AG04449 (cell line): ENCODE measurements around the gene QRICH1.

Experiments used
- CTCF ChIA-PET: fragments of 350-600 bp; formaldehyde crosslinking; extraction: SDS; loops from one replicate; lab custom pipeline; 2021; ENCODE audit warnings: antibody characterized with exemption; lab: Yijun Ruan, JAX
- POLR2A ChIA-PET: fragments of 400-600, 350-600 bp; formaldehyde crosslinking; extraction: SDS; loops from one replicate; lab custom pipeline; 2020; ENCODE audit warnings: antibody characterized with exemption, inconsistent platforms; lab: Yijun Ruan, JAX
- DNase-seq: peaks from one replicate; pipeline ENCODE4 v3.0.0-alpha.2; 2010; ENCODE audit warnings: low read depth, low spot score
- H3K4me3 ChIP-seq: 2 replicates; pipeline ENCODE4 v1.5.1; 2011; ENCODE audit warnings: low read depth, mild to moderate bottlenecking, control low read depth, low read length
- CTCF ChIP-seq: IDR thresholded peaks from one replicate; pipeline ENCODE4 v1.5.1; 2011; ENCODE audit warnings: mild to moderate bottlenecking, moderate library complexity, low read length, control low read depth, inconsistent platforms; ENCODE audit not compliant: insufficient read depth; ENCODE audit errors: missing control alignments

Gene QRICH1

GRCh38 chr3:49035281-49035680, 58.6 kb downstream of the QRICH1 start:
- no peak for DNase-seq
- TF ChIP-seq CTCF: no peak
- ChIA-PET POLR2A (no interaction called here), CTCF (interaction anchor here (1.1 to 3.3 kb wide), 2 partner anchors 13 to 59 kb away, joined by 3 to 19 read pairs; partner anchors contain the start of genes NDUFAF3 and QRICH1)
- no peak overlapping the region for H3K4me3 ChIP-seq

DNA sequence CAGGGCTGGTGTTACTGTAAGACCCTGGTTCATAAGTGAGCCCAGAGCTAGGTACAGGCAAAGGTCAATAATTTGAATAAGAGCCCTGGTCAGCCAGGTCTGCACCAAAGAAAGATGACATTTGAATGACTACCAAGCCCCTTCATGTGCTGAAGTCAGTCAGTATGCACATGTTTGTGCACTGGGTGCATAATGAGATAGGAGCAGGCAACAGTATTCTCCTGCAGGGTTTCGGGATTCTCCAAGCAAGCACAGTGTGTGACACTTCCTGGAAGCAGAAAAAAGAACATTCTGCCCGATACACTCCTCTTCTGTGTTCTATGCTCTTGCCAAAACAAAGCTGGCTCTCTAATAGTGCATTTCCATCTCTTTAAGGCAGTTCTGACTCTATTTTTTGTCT, 59.2 kb downstream of the QRICH1 start:
- ChIA-PET CTCF (interaction anchor here (1.1 to 3.3 kb wide), 2 partner anchors 12 to 59 kb away, joined by 3 to 19 read pairs; partner anchors contain the start of genes NDUFAF3 and QRICH1), POLR2A (no interaction called here)
- no peak overlapping the region for H3K4me3 ChIP-seq
- TF ChIP-seq CTCF: no peak
- DNase-seq: no peak

DNA sequence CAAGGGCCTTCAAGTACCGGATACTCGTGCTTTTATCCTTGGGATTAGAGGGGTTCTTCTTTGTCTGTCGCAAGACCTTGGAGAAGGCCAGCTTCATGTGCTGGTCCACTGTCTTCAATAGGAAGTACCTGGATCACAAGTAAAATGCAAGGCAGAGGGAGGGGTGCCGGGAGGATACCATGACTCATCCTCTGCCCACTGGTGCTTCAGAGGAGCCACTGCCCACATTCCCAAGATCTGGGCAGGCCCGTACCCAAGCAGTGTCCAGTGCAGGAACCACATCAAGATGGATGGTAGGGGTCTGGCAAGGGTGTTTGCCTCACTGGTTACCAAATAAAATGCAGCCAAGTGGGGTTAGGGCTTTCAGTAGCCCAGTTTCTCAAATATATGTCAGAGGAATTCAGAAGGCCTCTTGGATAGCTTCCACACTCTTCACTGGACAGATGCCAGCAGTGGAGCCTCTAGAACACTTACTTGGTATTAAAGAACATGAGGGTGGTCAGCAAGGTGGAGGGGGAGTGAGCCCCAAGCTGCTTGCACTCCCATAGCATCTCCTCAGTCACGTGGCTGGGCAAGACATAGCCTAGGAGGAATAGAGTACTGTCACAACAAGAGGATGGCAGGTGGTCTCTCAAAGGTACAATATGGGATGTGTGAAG, 61.1 kb downstream of the QRICH1 start:
- H3K4me3 ChIP-seq: no peak overlapping the region
- ChIA-PET CTCF (interaction anchor here (1.2 to 3.3 kb wide), 5 partner anchors 10 to 46 kb away, joined by 3 to 24 read pairs (median 4); partner anchors contain the start of genes NDUFAF3 and P4HTM), POLR2A (interaction anchor here (2.5 kb wide), 1 partner anchor 11 kb away, joined by 9 read pairs; the partner anchor contains the start of gene NDUFAF3)
- no peak for TF ChIP-seq CTCF
- no peak for DNase-seq

GRCh38 chr3:49030321-49030720, 63.5 kb downstream of the QRICH1 start:
- CTCF ChIA-PET: interaction anchor here (2.4 kb wide), 1 partner anchor 8 kb away, joined by 24 read pairs; the partner anchor contains the start of gene NDUFAF3

DNA sequence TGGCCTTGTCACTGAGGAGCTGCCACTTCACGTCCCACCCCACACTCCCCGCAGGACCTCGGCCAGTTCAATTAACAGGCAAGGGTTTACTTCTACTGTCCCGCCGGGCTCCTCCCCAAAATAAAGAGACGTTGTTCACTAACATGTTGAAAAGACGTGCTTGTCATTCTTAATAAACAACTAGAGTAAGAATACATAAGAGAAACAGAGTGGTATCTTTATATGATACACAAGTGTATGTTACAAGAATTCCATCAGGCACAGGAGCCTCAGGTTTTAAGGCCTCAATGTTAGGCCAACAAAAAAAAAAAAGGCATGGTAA, 64.3 kb downstream of the QRICH1 start:
- TF ChIP-seq CTCF: no peak
- ChIA-PET CTCF (interaction anchor here (0.6 to 1.3 kb wide), 4 partner anchors 14 to 141 kb away, joined by 3 read pairs; partner anchors contain the start of gene WDR6), POLR2A (interaction anchor here (0.6 to 1.9 kb wide), 14 partner anchors 9 to 345 kb away, joined by 3 to 25 read pairs (median 6); partner anchors contain the start of genes DALRD3, LAMB2, P4HTM and QRICH1)
- no peak overlapping the region for H3K4me3 ChIP-seq
- no peak for DNase-seq

More at GRCh38 chr3:49030321-49030720, 63.5 kb downstream of the QRICH1 start:
- no peak for DNase-seq
- TF ChIP-seq CTCF: no peak
- POLR2A ChIA-PET: interaction anchor here (0.7 to 2.5 kb wide), 2 partner anchors 9 to 62 kb away, joined by 4 to 9 read pairs; partner anchors contain the start of gene NDUFAF3
- H3K4me3 ChIP-seq: no peak overlapping the region
